ENCODE results near the gene CDH4.
A peak's percentile ranks its signal among the peaks of the same experiment; 100 is the strongest.

Gene CDH4

GRCh38 chr20:61605862-61606557 lies 353.9 kb downstream of the CDH4 start:
- DNase-seq (ENCODE audit: low spot score): no peak

GRCh38 chr20:61608275-61609085 lies 356.4 kb downstream of the CDH4 start:
- DNase-seq (ENCODE audit: low spot score): no peak

DNA sequence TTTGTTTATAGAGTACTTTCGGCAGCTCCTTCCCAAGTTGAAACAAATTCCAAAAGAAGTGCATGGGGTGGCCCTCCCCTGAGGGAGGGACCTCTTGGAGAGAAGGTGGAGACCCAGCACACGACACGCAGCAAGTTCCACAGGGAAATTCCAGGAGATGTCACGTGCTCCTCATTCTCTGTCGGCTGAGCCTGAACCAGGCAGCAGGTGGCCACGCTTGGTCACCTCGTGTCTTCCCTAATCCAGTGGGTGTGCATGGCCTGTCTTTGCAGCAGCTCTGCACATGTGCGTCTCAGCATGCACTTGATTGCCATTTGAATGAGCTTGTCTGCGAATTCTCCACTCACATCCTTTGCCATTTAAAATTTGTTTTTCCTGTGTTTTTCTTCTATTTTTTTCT lies 357.4 kb downstream of the CDH4 start:
- DNase-seq (ENCODE audit: low spot score): no peak

- DNase-seq (ENCODE audit: low spot score): peak; percentile 34
Measured at GRCh38 chr20:61611401-61612180, 359.5 kb downstream of the CDH4 start.

DNA sequence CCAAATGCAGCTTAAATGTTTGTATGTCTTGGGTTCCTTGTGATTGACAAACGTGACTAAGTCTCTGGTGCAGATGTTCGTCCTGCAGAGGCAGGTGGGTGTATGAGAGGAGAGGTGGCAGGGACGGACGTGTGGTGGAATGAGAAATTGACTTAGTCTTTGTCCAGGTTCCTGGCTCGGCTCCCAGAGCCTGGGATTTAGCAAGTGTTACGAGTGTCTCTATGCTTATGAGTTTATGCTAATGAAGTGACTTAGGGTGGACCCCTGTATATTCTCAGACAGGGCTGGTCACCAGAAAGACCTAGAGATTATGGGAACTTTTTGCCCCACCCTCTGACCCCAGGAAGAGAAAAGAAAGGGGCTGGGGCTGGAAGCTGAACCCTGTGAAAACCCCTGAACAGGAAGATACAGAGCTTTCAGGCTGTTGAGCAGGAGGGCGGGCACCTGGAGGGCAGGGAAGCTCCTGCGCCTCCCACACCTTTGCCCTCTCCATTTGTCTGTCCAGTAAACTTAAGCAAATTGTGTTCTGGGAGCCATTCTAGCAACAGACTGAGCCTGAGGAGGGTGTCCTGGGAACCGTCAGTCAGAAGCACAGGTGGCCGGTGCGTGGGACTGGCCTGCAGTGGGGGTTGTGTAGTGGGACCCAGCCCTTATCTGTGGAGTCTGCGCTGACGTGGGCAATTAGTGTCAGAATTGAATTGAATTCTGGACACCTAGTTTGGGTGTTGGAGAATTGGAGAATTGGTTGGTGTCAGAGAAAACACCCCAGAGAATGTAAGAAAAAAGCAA lies 362.1 kb downstream of the CDH4 start:
- DNase-seq (ENCODE audit: low spot score): no peak

GRCh38 chr20:61614706-61615100 lies 362.6 kb downstream of the CDH4 start:
- DNase-seq (ENCODE audit: low spot score): no peak

DNA sequence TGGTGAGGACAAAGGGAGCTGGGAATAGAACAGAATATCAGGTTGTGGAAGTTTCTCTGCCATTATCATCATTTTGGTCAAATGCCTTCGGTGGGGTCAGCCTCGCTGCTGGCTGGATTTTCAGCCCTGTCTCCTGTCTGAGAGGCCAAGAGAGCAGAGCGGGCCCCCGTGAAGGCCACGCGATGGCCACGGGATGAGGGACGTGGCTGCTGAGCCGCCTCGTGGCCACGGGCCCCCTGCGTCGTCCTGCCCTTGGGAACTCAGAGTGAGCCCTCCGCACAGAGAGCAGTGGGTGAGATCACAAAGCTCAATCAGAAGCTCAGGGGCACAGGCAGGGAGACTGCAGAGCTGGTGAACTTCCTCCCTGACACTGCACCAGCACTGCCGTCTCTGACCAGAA lies 363.7 kb downstream of the CDH4 start:
- no peak for DNase-seq (ENCODE audit: low spot score)

GRCh38 chr20:61619751-61620150 lies 367.7 kb downstream of the CDH4 start:
- DNase-seq (ENCODE audit: low spot score): no peak

DNA sequence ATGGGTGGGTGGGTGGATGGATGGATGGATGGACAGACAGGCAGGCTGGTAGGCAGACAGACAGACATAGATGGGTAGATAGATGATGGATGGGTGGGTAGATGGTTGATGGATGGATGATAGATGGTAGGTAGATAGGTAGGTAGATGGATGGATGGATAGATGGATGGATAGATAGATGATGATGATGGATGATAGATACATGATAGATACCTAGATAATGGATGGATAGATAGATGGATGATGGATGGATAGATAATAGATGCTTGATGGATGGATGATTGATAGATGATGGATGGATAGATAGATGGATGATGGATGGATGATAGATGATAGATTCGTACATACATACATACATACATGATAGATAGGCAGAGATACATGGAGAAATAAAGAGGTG lies 368.1 kb downstream of the CDH4 start:
- DNase-seq (ENCODE audit: low spot score): no peak

- DNase-seq (ENCODE audit: low spot score): no peak
Measured at GRCh38 chr20:61621035-61621730, 369.1 kb downstream of the CDH4 start.

GRCh38 chr20:61621852-61622251 lies 369.8 kb downstream of the CDH4 start:
- DNase-seq (ENCODE audit: low spot score): no peak

DNA sequence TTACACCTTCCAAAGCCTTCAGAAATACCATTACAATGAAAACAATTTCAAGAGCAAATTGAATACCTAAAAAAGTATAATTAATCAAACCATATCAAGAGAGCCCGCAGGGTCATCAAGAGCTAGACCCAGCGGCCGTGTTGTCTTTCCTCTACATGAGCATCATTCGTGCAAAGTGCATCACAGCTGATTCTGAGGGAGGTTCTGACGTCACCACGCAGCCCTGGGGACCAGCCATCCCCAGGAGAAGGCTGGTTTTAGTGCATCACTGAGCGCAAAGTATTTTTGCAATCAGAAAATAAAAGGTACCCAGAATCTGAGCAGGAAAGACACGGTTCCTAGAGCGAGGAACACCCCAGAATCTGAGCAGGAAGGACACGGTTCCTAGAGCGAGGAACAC lies 371.4 kb downstream of the CDH4 start:
- no peak for DNase-seq (ENCODE audit: low spot score)

DNA sequence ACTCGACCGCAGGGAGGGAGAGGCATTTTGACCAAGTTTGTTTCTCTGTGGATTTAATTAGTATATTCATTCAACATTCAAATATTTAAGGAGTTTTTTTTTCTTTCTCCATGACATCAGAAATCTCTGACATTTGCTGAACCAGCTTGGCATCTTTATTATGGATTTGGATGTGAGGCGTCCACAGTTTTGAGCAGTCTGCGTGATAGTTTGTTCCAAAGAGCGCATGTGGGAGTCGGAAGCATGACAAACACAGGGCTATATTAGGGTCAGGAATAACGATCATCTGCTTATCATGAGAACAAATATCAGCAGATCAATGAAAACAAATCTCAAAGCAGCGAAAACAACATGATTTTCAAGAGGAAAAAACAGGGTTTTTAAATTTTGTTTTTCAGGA lies 373.2 kb downstream of the CDH4 start:
- DNase-seq (ENCODE audit: low spot score): no peak

DNA sequence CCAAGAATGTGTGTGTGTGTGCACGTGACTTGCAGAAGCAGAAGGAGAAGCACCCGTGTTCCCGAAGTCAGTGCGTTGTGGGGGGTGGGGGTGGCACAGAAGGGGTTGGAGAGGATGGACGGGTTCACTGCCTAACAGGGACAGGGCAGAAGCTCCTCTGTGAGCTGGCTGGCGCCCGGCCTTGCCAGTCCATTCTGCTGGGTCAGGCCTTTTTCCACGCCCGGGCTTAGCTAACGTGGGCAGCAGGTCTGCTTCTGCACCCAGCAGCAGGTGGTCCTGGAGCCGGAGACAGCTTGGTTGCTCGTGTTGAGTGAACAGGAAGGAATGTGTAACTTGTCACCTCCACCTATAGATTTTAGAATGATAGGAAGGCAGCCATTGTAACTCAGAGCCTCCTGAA lies 374.4 kb downstream of the CDH4 start:
- no peak for DNase-seq (ENCODE audit: low spot score)

DNA sequence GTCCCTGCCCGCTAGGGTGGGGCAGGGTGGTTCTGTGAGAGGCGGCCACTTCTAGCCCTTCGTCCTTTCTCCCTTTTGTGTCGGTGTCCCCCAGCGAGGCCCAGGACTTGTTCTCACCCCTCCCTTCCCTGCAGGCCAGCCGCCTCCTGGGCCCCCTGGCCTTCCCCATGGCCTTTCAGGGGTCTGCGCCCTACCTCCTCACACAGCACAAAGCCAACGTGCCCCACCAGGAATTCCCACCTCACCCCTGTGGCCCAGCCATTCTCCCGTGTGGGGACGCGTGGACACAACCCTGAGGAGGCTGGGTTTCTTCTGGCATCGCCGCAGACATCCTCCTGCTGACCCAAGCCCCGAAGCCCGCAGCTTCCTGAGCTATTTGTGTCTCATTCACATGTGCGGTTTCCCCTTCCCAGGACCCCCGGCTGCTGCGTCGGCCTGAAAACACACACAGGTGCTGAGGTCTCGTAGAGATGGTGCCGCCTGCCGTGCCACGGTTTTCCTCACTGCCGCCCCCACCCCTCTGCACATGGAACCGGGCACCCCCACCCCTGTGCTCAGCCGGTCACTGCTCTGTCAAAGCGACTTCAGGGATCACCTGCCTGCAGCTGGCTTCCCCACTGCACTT lies 375.8 kb downstream of the CDH4 start:
- no peak for DNase-seq (ENCODE audit: low spot score)

- DNase-seq (ENCODE audit: low spot score): no peak
Measured at GRCh38 chr20:61628480-61628879, 376.4 kb downstream of the CDH4 start.

GRCh38 chr20:61628901-61629601 lies 377.0 kb downstream of the CDH4 start:
- DNase-seq (ENCODE audit: low spot score): no peak

DNA sequence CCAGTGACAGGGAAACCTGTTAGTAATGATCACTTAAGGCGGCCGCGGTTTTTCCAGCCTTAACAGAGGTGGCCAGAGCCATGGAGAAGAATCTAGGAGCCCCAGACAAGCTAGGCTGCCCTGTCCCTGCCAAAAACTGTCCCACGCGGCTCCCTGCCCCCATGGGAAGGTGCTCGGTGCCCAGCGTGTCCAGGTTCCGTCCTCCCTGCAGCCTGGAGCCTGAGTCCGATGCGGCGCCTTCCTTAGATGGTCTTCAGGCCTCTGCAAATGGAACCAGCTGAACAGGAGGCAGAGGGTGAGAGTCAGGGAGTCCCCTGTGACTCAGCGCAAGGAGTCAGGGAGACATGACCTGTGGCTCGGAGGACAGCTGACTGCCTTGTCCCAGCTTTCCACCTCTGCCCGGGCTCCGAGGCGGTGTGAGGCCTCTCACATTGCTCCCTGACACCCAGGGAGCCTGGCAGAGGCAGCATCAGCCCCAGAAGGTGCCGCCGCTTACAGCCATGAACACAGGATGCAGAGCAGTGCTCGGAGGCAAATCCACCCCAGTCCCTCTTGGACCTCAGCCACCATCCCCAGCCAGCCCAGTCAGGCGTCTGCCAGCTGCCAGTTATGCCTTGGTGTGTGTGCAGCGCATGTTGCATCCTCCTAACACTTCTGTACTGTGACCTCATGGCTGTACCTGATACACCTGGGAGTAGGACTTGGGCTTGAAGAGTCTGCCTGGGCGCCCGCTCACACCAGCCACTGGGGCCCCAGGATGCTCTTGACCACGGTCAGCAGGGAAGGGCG lies 377.7 kb downstream of the CDH4 start:
- DNase-seq (ENCODE audit: low spot score): no peak

GRCh38 chr20:61630391-61630650 lies 378.3 kb downstream of the CDH4 start:
- DNase-seq (ENCODE audit: low spot score): no peak

DNA sequence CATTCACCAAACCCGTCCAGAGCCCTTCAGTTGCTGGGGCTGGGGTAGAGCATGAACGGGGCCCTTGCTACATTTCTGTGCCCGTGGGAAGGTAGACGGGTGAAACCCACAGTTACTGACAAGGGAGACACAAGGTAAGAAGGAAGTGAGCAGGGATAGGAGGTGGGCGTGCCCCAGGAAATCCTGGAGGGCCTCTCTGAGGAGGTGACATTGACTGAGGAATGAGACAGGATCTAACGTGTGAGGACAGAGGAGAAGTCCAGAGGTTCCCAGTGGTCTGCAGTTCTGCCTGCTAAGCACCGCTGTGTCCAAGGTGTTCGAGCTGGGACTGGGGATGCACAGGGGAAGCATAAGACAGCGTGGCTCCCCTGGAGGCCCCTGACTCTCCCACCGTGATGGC lies 378.8 kb downstream of the CDH4 start:
- no peak for DNase-seq (ENCODE audit: low spot score)
